GM12872 (cell line): ENCODE data around the gene SAP30L.

Source experiments
- TF ChIP-seq, protein P1 (sequence below): IDR thresholded peaks from 3 replicates; pipeline ENCODE4 v1.5.1; 2011; ENCODE audit warnings: low read depth, mild to moderate bottlenecking, low read length, moderate library complexity; ENCODE audit not compliant: insufficient read depth

SAP30L gene

DNA sequence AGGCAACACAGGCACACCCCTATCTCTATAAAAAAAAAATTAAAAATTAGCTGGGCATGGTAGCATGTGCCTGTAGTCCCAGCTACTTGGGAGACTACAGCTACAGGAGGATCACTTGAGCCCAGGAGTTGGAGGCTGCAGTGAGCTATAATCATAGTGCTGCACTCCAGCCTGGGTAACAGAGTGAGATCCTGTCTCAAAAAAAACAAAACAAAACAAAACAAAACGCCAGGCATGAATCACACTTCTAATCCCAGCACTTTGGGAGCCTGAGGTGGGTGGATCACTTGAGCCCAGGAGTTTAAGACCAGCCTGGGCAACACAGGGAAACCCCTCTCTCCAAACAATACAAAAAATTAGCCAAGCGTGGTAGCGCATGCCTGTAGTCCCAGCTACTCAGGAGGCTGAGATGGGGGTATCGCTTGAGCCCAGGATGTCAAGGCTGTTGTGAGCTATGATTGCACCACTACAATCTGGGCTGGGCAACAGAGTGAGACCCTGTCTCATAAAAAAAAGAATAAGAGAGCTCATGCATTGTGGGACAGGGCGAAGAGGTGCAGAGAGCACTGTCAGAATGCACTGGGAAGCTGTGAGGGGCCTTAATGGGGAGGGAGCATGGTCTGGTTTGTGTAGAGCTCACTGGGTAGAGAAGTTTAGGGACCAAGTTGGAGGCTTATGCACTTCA, 8.4 kb upstream of the SAP30L start:
- TF ChIP-seq, protein P1, sequence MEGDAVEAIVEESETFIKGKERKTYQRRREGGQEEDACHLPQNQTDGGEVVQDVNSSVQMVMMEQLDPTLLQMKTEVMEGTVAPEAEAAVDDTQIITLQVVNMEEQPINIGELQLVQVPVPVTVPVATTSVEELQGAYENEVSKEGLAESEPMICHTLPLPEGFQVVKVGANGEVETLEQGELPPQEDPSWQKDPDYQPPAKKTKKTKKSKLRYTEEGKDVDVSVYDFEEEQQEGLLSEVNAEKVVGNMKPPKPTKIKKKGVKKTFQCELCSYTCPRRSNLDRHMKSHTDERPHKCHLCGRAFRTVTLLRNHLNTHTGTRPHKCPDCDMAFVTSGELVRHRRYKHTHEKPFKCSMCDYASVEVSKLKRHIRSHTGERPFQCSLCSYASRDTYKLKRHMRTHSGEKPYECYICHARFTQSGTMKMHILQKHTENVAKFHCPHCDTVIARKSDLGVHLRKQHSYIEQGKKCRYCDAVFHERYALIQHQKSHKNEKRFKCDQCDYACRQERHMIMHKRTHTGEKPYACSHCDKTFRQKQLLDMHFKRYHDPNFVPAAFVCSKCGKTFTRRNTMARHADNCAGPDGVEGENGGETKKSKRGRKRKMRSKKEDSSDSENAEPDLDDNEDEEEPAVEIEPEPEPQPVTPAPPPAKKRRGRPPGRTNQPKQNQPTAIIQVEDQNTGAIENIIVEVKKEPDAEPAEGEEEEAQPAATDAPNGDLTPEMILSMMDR, result no peak

DNA sequence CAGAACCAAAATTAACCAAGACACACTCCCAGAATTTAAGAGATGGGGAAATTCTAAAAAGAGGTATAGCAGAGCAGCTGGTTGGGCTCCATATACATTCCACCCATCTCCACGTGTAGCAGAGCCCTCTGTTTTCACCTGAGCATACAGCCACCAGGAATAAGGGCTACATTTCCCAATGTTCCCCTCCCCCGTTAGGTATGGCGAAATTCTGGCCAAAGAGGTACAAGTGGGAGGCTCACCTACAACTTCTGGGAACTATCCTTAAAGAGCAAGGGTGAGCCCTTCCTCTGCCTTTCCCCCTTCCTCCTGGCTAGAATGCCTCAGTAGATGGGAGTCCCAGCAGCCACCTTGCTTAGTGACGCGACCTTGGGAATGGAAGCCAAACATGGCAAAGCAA, 5.3 kb upstream of the SAP30L start:
- TF ChIP-seq, protein P1, result no peak

DNA sequence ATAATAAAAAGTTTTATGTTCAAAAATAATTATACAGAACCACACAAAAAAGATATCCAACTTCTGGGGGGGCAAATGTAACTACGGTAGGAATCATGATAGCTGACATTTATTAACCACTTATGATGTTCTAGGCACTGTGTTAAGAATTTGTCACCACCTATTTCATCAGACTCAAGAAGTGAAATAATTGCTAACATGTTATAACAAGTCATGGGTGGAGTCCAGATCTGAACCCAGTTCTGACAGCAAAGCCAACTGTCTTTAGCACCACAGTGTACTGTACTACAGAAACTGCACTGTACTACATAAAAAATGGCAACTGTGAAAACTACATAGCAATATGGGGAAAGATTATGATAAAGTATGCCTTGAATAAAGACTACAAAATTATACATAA, 3.0 kb upstream of the SAP30L start:
- TF ChIP-seq, protein P1, result no peak

DNA sequence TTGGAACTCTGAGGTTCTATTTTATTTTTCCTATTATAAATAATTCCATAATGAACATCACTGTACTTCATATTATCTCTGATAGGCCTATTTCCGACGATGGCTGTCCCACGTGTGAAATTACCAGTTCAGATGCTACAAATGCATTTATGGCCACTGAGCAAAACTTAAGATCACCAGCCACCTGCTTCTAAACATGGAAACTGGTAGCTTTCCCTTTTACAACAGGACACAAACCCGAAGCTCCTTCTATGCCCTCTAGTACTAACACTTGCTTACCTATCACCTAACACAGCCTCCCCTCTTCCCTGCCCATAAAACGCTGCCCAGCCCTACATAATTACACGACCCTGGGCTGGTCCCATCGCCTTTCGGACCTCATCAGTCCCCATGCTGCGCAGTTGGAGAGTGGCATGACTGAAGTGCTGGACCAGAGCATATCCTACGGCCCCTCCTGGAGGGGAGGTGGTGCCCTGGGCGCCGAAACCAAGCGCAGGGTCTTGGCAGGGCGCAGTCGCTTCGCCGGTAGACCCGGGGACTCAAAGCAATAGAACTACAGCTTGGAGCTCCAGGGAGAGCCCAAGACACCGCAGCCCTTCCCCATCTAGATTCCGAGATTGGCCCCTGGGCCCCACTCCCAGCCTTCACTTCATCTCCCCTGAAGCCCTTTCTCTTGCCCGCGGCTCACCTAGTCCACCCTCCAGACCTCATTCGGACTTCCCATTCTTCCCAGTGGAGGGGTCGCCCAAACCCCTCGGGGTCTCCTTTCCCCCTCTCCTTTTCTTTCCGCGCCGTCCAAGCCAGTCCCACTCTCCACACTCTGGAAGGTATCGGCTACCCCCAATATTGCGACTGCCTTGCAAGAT, 1.0 kb upstream of the SAP30L start:
- TF ChIP-seq, protein P1, result no peak

DNA sequence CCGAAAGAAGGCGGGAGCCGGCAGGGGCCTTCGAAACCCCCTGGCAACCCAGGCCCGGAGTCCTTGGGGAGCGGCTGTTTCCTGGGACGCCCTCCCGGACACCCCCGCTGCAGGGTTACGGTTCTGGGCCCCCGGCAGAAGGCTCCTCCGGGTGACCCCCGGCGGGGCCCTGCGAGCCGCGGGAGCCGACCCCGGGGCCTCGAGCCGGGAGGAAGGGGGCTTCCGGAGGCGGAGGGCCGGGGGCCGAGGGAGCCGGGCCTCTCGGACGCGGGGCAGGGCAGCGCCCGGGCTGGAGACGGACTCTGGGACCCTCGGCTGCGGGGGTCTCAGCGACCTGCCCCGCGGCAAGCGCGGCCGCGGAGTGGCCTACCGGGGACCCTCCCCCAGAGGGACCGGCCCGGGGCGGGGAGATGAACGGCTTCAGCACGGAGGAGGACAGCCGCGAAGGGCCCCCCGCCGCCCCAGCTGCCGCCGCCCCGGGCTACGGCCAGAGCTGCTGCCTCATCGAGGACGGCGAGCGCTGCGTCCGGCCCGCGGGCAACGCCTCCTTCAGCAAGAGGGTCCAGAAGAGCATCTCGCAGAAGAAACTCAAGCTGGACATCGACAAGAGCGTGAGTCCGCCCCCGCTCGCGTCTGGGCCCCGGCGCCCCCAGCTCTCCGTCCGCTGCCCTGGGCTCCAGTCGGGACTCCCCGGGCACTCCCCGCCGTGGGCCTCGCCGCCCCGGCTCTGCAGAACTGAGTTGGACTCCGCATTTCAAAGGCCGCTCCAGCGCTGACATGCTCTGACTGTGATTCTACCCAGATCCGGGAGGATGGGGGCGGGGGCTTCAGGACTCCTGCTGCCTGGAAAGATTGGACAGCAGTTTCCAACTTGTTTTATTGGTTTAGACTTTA, 645 bp downstream of the SAP30L start:
- TF ChIP-seq, protein P1, result no peak

DNA sequence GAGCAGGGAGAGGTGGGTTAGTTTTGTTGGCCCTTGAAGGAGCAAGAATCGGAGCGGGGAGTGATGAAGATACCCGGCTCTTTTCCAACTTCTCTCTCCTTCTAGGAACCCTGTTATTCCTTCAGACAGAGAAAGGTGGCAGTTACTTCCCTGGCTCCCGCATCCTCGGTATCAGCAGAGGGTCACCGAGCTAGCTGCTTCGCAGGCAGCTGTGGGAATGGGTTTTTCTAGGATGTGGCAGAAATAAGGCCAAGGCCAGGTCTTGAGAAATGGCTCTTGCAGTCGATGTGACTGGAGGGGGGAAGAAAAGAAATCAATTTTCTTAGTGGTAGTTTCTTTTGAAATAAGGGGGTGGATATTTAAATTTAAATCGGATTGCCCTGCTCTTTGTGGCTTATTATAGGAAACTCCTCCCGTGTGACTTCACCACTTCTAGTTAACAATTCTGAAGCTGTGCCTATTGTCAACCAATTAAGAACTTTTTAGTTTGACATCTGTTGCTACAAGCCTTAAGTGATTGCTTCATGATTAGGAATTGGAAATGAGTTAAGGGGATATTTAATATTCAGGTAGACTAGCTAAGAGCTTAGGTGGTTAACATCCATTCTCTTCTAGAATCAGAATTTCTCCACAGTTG, 1.4 kb downstream of the SAP30L start:
- TF ChIP-seq, protein P1, result no peak
